Large intestine (tissue), 3 donors: ENCODE measurements around the gene KLHL26. TPM values are rescaled to one million over a fixed set of nuclear protein-coding genes. Genes with fewer than 3 reads are reported as not detected.
"Not testable (repeated sequence)": the region's sequence is repeated elsewhere in the genome, so short reads cannot be mapped to it uniquely, and the experiment has no call there.

Experiments used
- DNase-seq, 2 donors: peaks; one replicate each; pipeline versions ENCODE4 v3.0.0 to v3.0.0-alpha.2; 2013
- H3K27ac ChIP-seq: one replicate; pipeline ENCODE4 v1.5.1; 2013; ENCODE audit warnings: low read length
- H3K27me3 ChIP-seq: 2 replicates; pipeline ENCODE4 v1.6.1; 2013; ENCODE audit warnings: low read length; ENCODE audit not compliant: control insufficient read depth, insufficient read depth
- H3K36me3 ChIP-seq: 2 replicates; pipeline ENCODE4 v1.6.1; 2013; ENCODE audit warnings: low read length; ENCODE audit not compliant: control insufficient read depth, insufficient read depth
- H3K4me1 ChIP-seq: one replicate; pipeline ENCODE4 v1.6.1; 2013; ENCODE audit warnings: low read length; ENCODE audit not compliant: control insufficient read depth, insufficient read depth
- H3K4me3 ChIP-seq: one replicate; pipeline ENCODE4 v1.5.1; 2013; ENCODE audit warnings: low read length
- H3K9me3 ChIP-seq: one replicate; pipeline ENCODE4 v1.6.1; 2013; ENCODE audit warnings: mild to moderate bottlenecking, low read depth, low read length, moderate library complexity; ENCODE audit not compliant: control insufficient read depth
- WGBS: methylation state at CpG from one replicate; pipeline ENCODE4 v1.1.5; 2013; ENCODE audit warnings: low lambda C conversion rate; ENCODE audit not compliant: insufficient coverage; 5-methylcytosine and 5-hydroxymethylcytosine counted together
- polyA plus RNA-seq: library from polyadenylated mRNA; unstranded; fragments of 120-200 nt; gene quantifications from one replicate; pipeline ENCODE4 v1.2.1, GENCODE V29; 2013

KLHL26 gene
- polyA plus RNA-seq, 1 donor, result 4.6 TPM

- Histone ChIP-seq H3K4me1 (no peaks in the 10 kb centered on the region), H3K36me3 (no peaks in the 10 kb centered on the region), H3K9me3 (no peaks in the 10 kb centered on the region), H3K27me3 (peaks cover 4% of the 10 kb centered on the region), H3K4me3 (no peak overlapping the region), H3K27ac (no peak overlapping the region)
- no peak for DNase-seq
- no CpG with 5 or more reads among the region's 7 CpGs for WGBS
Measured at GRCh38 chr19:18676692-18677091, 39.9 kb downstream of the KLHL26 start.

GRCh38 chr19:18677156-18677555 lies 40.3 kb downstream of the KLHL26 start:
- Histone ChIP-seq H3K36me3 (no peaks in the 10 kb centered on the region), H3K9me3 (no peaks in the 10 kb centered on the region), H3K4me1 (no peaks in the 10 kb centered on the region), H3K4me3 (no peak overlapping the region), H3K27ac (no peak overlapping the region), H3K27me3 (peaks cover 4% of the 10 kb centered on the region)
- WGBS, result no CpG with 5 or more reads among the region's 13 CpGs
- DNase-seq, result no peak

- H3K4me1 ChIP-seq, result peaks cover 12% of the 10 kb centered on the region
- DNase-seq, H3K27me3 ChIP-seq, H3K4me3 ChIP-seq, H3K9me3 ChIP-seq, H3K36me3 ChIP-seq, H3K27ac ChIP-seq: not testable (repeated sequence)
- no CpG with 5 or more reads among the region's 1 CpG for WGBS
Measured at GRCh38 chr19:18680148-18680547, 43.3 kb downstream of the KLHL26 start.

- DNase-seq, result no peak
- no peaks in the 10 kb centered on the region for H3K9me3 ChIP-seq
- H3K27me3 ChIP-seq, result no peaks in the 10 kb centered on the region
- peaks cover 12% of the 10 kb centered on the region for H3K4me1 ChIP-seq
- no CpG with 5 or more reads among the region's 8 CpGs for WGBS
- H3K4me3 ChIP-seq, result peak overlapping the region; percentile 58
- H3K36me3 ChIP-seq, result no peaks in the 10 kb centered on the region
- H3K27ac ChIP-seq, result peak overlapping the region; percentile 60
Measured at GRCh38 chr19:18682807-18683108, 45.9 kb downstream of the KLHL26 start.

- peak; percentile 91 to 93 for DNase-seq
- H3K9me3 ChIP-seq, result no peaks in the 10 kb centered on the region
- H3K4me3 ChIP-seq, result peak within 1 kb of the TSS; percentile 62
- WGBS, result no CpG with 5 or more reads among the region's 93 CpGs
- H3K27ac ChIP-seq, result peak within 1 kb of the TSS; percentile 60
- no peaks in the 10 kb centered on the region for H3K36me3 ChIP-seq
- peaks cover 12% of the 10 kb centered on the region for H3K4me1 ChIP-seq
- no peaks in the 10 kb centered on the region for H3K27me3 ChIP-seq
Measured at GRCh38 chr19:18683109-18683957, 46.5 kb downstream of the KLHL26 start, which contains the start of gene CRTC1. TSS of gene CRTC1 (plus strand) at chr19:18683680. CDS start at chr19:18683703, 23 bp downstream.

GRCh38 chr19:18683958-18684641 lies 47.3 kb downstream of the KLHL26 start:
- Histone ChIP-seq H3K4me3 (peak overlapping the region; percentile 62), H3K27me3 (no peaks in the 10 kb centered on the region), H3K27ac (no peak overlapping the region), H3K4me1 (peaks cover 12% of the 10 kb centered on the region), H3K36me3 (no peaks in the 10 kb centered on the region), H3K9me3 (no peaks in the 10 kb centered on the region)
- WGBS, result no CpG with 5 or more reads among the region's 16 CpGs
- peak in 1 of 2 donors; percentile 42 for DNase-seq

- no peaks in the 10 kb centered on the region for H3K36me3 ChIP-seq
- H3K4me1 ChIP-seq, result peaks cover 12% of the 10 kb centered on the region
- peak overlapping the region; percentile 62 for H3K4me3 ChIP-seq
- no peaks in the 10 kb centered on the region for H3K9me3 ChIP-seq
- no peaks in the 10 kb centered on the region for H3K27me3 ChIP-seq
- DNase-seq, result no peak
- no peak overlapping the region for H3K27ac ChIP-seq
- WGBS, result no CpG with 5 or more reads among the region's 3 CpGs
Measured at GRCh38 chr19:18684642-18684993, 47.8 kb downstream of the KLHL26 start.

- Histone ChIP-seq H3K9me3 (no peaks in the 10 kb centered on the region), H3K27me3 (no peaks in the 10 kb centered on the region), H3K4me1 (peaks cover 12% of the 10 kb centered on the region), H3K36me3 (no peaks in the 10 kb centered on the region), H3K4me3 (no peak overlapping the region), H3K27ac (no peak overlapping the region)
- 90% methylated on average over 2 of the region's 5 CpGs for WGBS
- no peak for DNase-seq
Measured at GRCh38 chr19:18685597-18686190, 48.9 kb downstream of the KLHL26 start.

GRCh38 chr19:18687740-18688465 lies 51.1 kb downstream of the KLHL26 start:
- Histone ChIP-seq H3K36me3 (peaks cover 3% of the 10 kb centered on the region), H3K27ac (no peak overlapping the region), H3K27me3 (no peaks in the 10 kb centered on the region), H3K9me3 (no peaks in the 10 kb centered on the region), H3K4me1 (peaks cover 10% of the 10 kb centered on the region), H3K4me3 (no peak overlapping the region)
- WGBS, result 100% methylated on average over 1 of the region's 16 CpGs
- DNase-seq, result no peak

- H3K36me3 ChIP-seq, result peaks cover 3% of the 10 kb centered on the region
- H3K4me3 ChIP-seq, result no peak overlapping the region
- H3K27ac ChIP-seq, result no peak overlapping the region
- H3K27me3 ChIP-seq, result no peaks in the 10 kb centered on the region
- H3K4me1 ChIP-seq, result peaks cover 4% of the 10 kb centered on the region
- no peaks in the 10 kb centered on the region for H3K9me3 ChIP-seq
- WGBS, result no CpG with 5 or more reads among the region's 12 CpGs
- DNase-seq, result no peak
Measured at GRCh38 chr19:18696023-18696422, 59.2 kb downstream of the KLHL26 start.
